HepG2 (cell line): ENCODE data around the gene CD6. TPM values are rescaled to one million over a fixed set of nuclear protein-coding genes. Genes with fewer than 3 reads are reported as not detected.

Source experiments
- ADNP ChIP-seq: sonication (generic); formaldehyde crosslinking; IDR thresholded peaks from 2 replicates; pipeline ENCODE4 v1.4.0; 2020; ENCODE audit warnings: missing genetic modification reagents
- ASH2L ChIP-seq: fragments of 300-600, 200-600 bp; sonication (generic); IDR thresholded peaks from 2 replicates; pipeline ENCODE4 v1.7.0; 2017; ENCODE audit warnings: low read depth, mild to moderate bottlenecking, moderate library complexity, mixed read lengths, low read length; ENCODE audit not compliant: insufficient read length
- CREB3 ChIP-seq: sonication (generic); formaldehyde crosslinking; IDR thresholded peaks from 2 replicates; pipeline ENCODE4 v1.5.0; 2020; ENCODE audit warnings: missing genetic modification reagents
- FOXO1 ChIP-seq: sonication (generic); formaldehyde crosslinking; IDR thresholded peaks from 2 replicates; pipeline ENCODE4 v1.4.0; 2020; ENCODE audit warnings: missing genetic modification reagents
- KAT2B ChIP-seq: fragments of 150-350 bp; IDR thresholded peaks from 2 replicates; pipeline ENCODE4 v1.6.1; 2014; ENCODE audit warnings: low read depth, low read length, borderline replicate concordance
- MAFK ChIP-seq, 2 experiments: IDR thresholded peaks in 1 of 2; conservative IDR thresholded peaks in 1 of 2; 2 replicates each; pipeline ENCODE4 v1.6.1; 2011; ENCODE audit warnings: improper control_type of control experiment in 2 of 2, low read length in 2 of 2
- MED8 ChIP-seq: sonication (generic); formaldehyde crosslinking; IDR thresholded peaks from 2 replicates; pipeline ENCODE4 v1.8.1; 2023; ENCODE audit warnings: mild to moderate bottlenecking, missing genetic modification reagents; ENCODE audit not compliant: insufficient replicate concordance
- MTF2 ChIP-seq: sonication (generic); formaldehyde crosslinking; IDR thresholded peaks from 2 replicates; pipeline ENCODE4 v1.5.0; 2020; ENCODE audit warnings: missing genetic modification reagents, borderline replicate concordance
- PAXIP1 ChIP-seq: sonication (generic); formaldehyde crosslinking; conservative IDR thresholded peaks from 2 replicates; pipeline ENCODE4 v1.4.0; 2020; ENCODE audit warnings: mild to moderate bottlenecking, missing genetic modification reagents, moderate library complexity
- PRDM4 ChIP-seq: sonication (generic); formaldehyde crosslinking; IDR thresholded peaks from 2 replicates; pipeline ENCODE4 v1.9.0; 2021; ENCODE audit warnings: missing genetic modification reagents, borderline replicate concordance
- REST ChIP-seq, 2 experiments: IDR thresholded peaks; 2 replicates each; pipeline ENCODE4 v1.6.1; 2011 to 2012; ENCODE audit warnings: low read length in 2 of 2, borderline replicate concordance in 1 of 2, low read depth in 1 of 2, mild to moderate bottlenecking in 1 of 2, moderate library complexity in 1 of 2
- SALL1 ChIP-seq: sonication (generic); formaldehyde crosslinking; IDR thresholded peaks from 2 replicates; pipeline ENCODE4 v1.8.0; 2022; ENCODE audit warnings: mild to moderate bottlenecking, missing genetic modification reagents
- SATB2 ChIP-seq: sonication (generic); formaldehyde crosslinking; IDR thresholded peaks from 2 replicates; pipeline ENCODE4 v1.5.0; 2020; ENCODE audit warnings: missing genetic modification reagents
- ZC3H4 ChIP-seq: sonication (generic); formaldehyde crosslinking; IDR thresholded peaks from 2 replicates; pipeline ENCODE4 v1.4.0; 2020; ENCODE audit warnings: missing genetic modification reagents, borderline replicate concordance
- ZGPAT ChIP-seq: IDR thresholded peaks from 2 replicates; pipeline ENCODE4 v1.6.1; 2016; ENCODE audit warnings: mild to moderate bottlenecking
- ZNF256 ChIP-seq: sonication (generic); formaldehyde crosslinking; conservative IDR thresholded peaks from 2 replicates; pipeline ENCODE4 v1.4.0; 2020; ENCODE audit warnings: missing genetic modification reagents
- polyA plus RNA-seq, 8 experiments: library from polyadenylated mRNA; depleted of rRNA in 3 of 8; stranded (reverse) in 7 of 8; unstranded in 1 of 8; fragments of >200 nt; fragmentation: Illumina TruSeq in 4 of 8; extraction: Trizol in 4 of 8; gene quantifications; 2 replicates each; pipeline versions ENCODE4 v1.2.1 to v1.2.3, GENCODE V29; 2011 to 2016; ENCODE audit warnings: low read depth in 4 of 8, missing spikeins in 1 of 8, mixed read lengths in 1 of 8; ENCODE audit not compliant: insufficient read depth in 1 of 8
- total RNA-seq, 5 experiments: library from RNA; depleted of rRNA; stranded (reverse); fragments of >200 nt; fragmentation: Illumina TruSeq; extraction: Trizol; gene quantifications; 2 replicates each; pipeline ENCODE4 v1.2.3, GENCODE V29; 2016; ENCODE audit warnings: low read depth in 1 of 5

The CD6 gene
- total and polyA plus RNA-seq, 2 of the 13 experiments (the other 11 are each of a cell fraction or from before 2014, with no cell fraction given), result not detected

GRCh38 chr11:60924110-60924905 is 47.2 kb upstream of the CD6 start, which contains the start of gene TMEM132A (continued):
- TF ChIP-seq MAFK (conservative IDR thresholded peaks at IDR 0.05 in 1 of 2, IDR thresholded peaks at IDR 0.05 in 1 of 2; ENCODE audit: low read length in 2 of 2), result no peak
- TF ChIP-seq SATB2 (CRISPR knock-in tag), result no peak
- no peak for TF ChIP-seq MTF2 (CRISPR knock-in tag)
- no peak for TF ChIP-seq MED8 (CRISPR knock-in tag)
- TF ChIP-seq CREB3 (CRISPR knock-in tag), result no peak
- no peak for TF ChIP-seq ZGPAT (CRISPR knock-in tag)
- peak; percentile 51 for TF ChIP-seq SALL1 (CRISPR knock-in tag)
- TF ChIP-seq PRDM4 (CRISPR knock-in tag), result no peak
- TF ChIP-seq ZC3H4 (CRISPR knock-in tag), result no peak
- TF ChIP-seq KAT2B, result no peak
- no peak for TF ChIP-seq PAXIP1 (CRISPR knock-in tag)
- TF ChIP-seq REST (IDR thresholded peaks at IDR 0.05; ENCODE audit: borderline replicate concordance in 1 of 2, low read depth in 1 of 2, low read length in 2 of 2), result no peak
- TF ChIP-seq ADNP, result peak; percentile 74
- TF ChIP-seq ASH2L, result peak; percentile 43
- 0 out of 2 replicates have a peak, but pooled peaks have one; percentile 31 for TF ChIP-seq FOXO1 (CRISPR knock-in tag)
- no peak for TF ChIP-seq ZNF256 (CRISPR knock-in tag)
